ENCODE data around the gene CERS6. TPM values are rescaled to one million over a fixed set of nuclear protein-coding genes. Genes with fewer than 3 reads are reported as not detected.

The CERS6 gene
- total and polyA plus RNA-seq, 8 donors, result 18.8 to 24.5 (median 22.1) TPM

- no peak for TF ChIP-seq CTCF (IDR thresholded peaks at IDR 0.05)
- no peak for ATAC-seq
These were observed 145.7 kb downstream of the CERS6 start for GRCh38 chr2:168601741-168602140.

GRCh38 chr2:168602379-168602778, 146.3 kb downstream of the CERS6 start:
- Histone ChIP-seq H3K9me3 (peaks cover 0 to 21% of the 10 kb centered on the region in 2 donors), H3K36me3 (no peaks in the 10 kb centered on the region), H3K27me3 (no peaks in the 10 kb centered on the region), H3K4me3 (no peak overlapping the region), H3K27ac (no peak overlapping the region), H3K4me1 (no peaks in the 10 kb centered on the region)
- no peak for TF ChIP-seq CTCF (IDR thresholded peaks at IDR 0.05)
- intact Hi-C loops (cut with DNase I), result no loop called here
- ATAC-seq (no peak), DNase-seq (no peak)

More at GRCh38 chr2:168601741-168602140, 145.7 kb downstream of the CERS6 start:
- no peak for DNase-seq
- H3K9me3 ChIP-seq, result peaks cover 0 to 21% of the 10 kb centered on the region in 2 donors
- no peaks in the 10 kb centered on the region for H3K27me3 ChIP-seq
- intact Hi-C loops (cut with DNase I), result no loop called here
- no peaks in the 10 kb centered on the region for H3K4me1 ChIP-seq
- no peak overlapping the region for H3K4me3 ChIP-seq
- H3K27ac ChIP-seq, result no peak overlapping the region
- no peaks in the 10 kb centered on the region for H3K36me3 ChIP-seq

GRCh38 chr2:168602846-168603401, 146.9 kb downstream of the CERS6 start:
- Histone ChIP-seq H3K9me3 (peaks cover 0 to 21% of the 10 kb centered on the region in 2 donors), H3K4me3 (no peak overlapping the region), H3K27ac (no peak overlapping the region), H3K27me3 (no peaks in the 10 kb centered on the region), H3K4me1 (no peaks in the 10 kb centered on the region), H3K36me3 (no peaks in the 10 kb centered on the region)
- ATAC-seq (no peak), DNase-seq (no peak)
- intact Hi-C loops (cut with DNase I), result no loop called here
- no peak for TF ChIP-seq CTCF (IDR thresholded peaks at IDR 0.05)

GRCh38 chr2:168603439-168603961, 147.4 kb downstream of the CERS6 start:
- intact Hi-C loops (cut with DNase I), result no loop called here
- Histone ChIP-seq H3K27me3 (no peaks in the 10 kb centered on the region), H3K4me3 (no peak overlapping the region), H3K36me3 (no peaks in the 10 kb centered on the region), H3K9me3 (peaks cover 0 to 21% of the 10 kb centered on the region in 2 donors), H3K4me1 (no peaks in the 10 kb centered on the region), H3K27ac (no peak overlapping the region)
- DNase-seq, result no peak
- ATAC-seq, result no peak
- TF ChIP-seq CTCF (IDR thresholded peaks at IDR 0.05), result no peak

- intact Hi-C loops (cut with DNase I), result no loop called here
- no peaks in the 10 kb centered on the region for H3K4me1 ChIP-seq
- no peak for TF ChIP-seq CTCF (IDR thresholded peaks at IDR 0.05)
- ATAC-seq (no peak), DNase-seq (no peak)
- no peak overlapping the region for H3K4me3 ChIP-seq
- no peaks in the 10 kb centered on the region for H3K36me3 ChIP-seq
- no peak overlapping the region for H3K27ac ChIP-seq
- H3K27me3 ChIP-seq, result no peaks in the 10 kb centered on the region
- peaks cover 0 to 21% of the 10 kb centered on the region in 2 donors for H3K9me3 ChIP-seq
These were observed 148.2 kb downstream of the CERS6 start for GRCh38 chr2:168604252-168604651.
